ENCODE results near the gene TMTC4. TPM values are rescaled to one million over a fixed set of nuclear protein-coding genes. Genes with fewer than 3 reads are reported as not detected.

Gene TMTC4
- 14.4 and 18.2 TPM in 2 replicates for total RNA-seq

GRCh38 chr13:100674572-100674871 is at the start of gene TMTC4:
Gene TMTC4, minus strand, starts transcription at chr13:100674795. Its CDS starts 4,433 bp downstream, at chr13:100670362.

DNA sequence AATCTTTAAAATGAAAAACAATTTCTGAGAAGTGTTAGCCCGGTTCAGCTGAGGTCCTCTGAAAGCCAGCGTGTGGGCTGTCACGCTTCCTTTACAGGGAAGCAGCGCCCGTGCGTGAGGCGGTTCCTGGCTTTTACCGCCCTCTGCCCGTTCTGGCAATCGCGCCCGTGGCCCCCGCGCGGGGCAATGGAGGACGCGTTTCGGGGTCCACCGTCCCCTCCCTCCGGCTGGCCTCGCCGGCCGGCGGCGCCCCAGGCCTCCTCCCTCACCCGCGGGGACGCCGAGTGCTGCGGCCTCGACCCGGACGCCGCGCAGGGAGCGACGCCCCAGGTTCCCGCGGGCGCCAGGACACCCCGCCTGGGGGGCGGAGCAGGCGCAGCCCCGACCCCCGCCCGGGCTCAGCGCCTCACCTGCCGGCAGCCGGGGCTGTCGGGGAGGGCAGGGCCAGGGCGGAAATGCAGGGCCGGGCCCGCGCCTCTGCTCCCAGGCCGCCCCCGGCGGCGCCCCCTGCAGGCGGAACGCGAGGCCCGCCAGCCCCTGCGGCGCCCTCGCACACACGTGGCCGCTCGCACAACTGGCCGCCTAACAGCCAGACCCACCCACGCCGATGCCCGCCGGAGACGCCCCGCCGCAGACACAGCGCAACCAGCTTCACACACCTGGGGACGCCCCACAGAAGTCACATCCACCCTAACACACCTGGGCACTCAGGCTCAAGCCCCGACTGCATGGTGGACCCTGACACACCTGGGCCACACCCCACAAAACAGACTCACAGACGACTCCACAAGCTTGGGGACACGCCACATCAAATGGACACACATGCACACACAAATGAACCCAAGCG is 86.0 kb downstream of the TMTC4 start, which contains the start of gene GGACT:
Gene GGACT, minus strand, starts transcription at position 459 of the 847 bp plus-strand sequence. CDS start 56,198 bp downstream, outside the sequence.

Other genes starting within 250 kb of the TMTC4 start
- 3.8 and 4.3 TPM in 2 replicates for gene GGACT, start 86.0 kb downstream of the TMTC4 start, total RNA-seq